ENCODE data around the gene CCDC112. TPM values are rescaled to one million over a fixed set of nuclear protein-coding genes. Genes with fewer than 3 reads are reported as not detected.
"Not testable (repeated sequence)": the region's sequence is repeated elsewhere in the genome, so short reads cannot be mapped to it uniquely, and the experiment has no call there.

The CCDC112 gene
- total and polyA plus RNA-seq, 8 donors = 5.2 to 70.1 (median 6.8) TPM

- Histone ChIP-seq H3K4me1 (peaks cover 0 to 8% (median 0%) of the 10 kb centered on the region in 4 donors), H3K9me3 (no peaks in the 10 kb centered on the region), H3K4me3 (no peak overlapping the region), H3K27ac (no peak overlapping the region), H3K36me3 (no peaks in the 10 kb centered on the region), H3K27me3 (no peaks in the 10 kb centered on the region)
- no peak for DNase-seq
- intact Hi-C loops (cut with DNase I; ENCODE audit: low total_unique reads) = no loop called here
- WGBS, 5 donors = 80 to 91% (median 89%) methylated on average over 8 of the region's 8 CpGs
- no peak for TF ChIP-seq EP300 (IDR thresholded peaks at IDR 0.05)
- TF ChIP-seq POLR2AphosphoS5 (IDR thresholded peaks at IDR 0.05) = no peak
- TF ChIP-seq POLR2A (IDR thresholded peaks at IDR 0.05) = no peak
- TF ChIP-seq CTCF (IDR thresholded peaks at IDR 0.05) = no peak
Observed at GRCh38 chr5:115329475-115329874, 33.0 kb upstream of the CCDC112 start.

GRCh38 chr5:115328617-115329274 lies 32.3 kb upstream of the CCDC112 start:
- H3K27me3 ChIP-seq; H3K4me1 ChIP-seq; intact Hi-C loops (cut with DNase I; ENCODE audit: low total_unique reads); H3K9me3 ChIP-seq; H3K27ac ChIP-seq; H3K36me3 ChIP-seq; DNase-seq; H3K4me3 ChIP-seq: not testable (repeated sequence)
- 20 to 49% (median 31%) methylated on average over 6 of the region's 6 CpGs for WGBS, 5 donors

GRCh38 chr5:115325296-115325959 lies 29.0 kb upstream of the CCDC112 start:
- TF ChIP-seq EP300 (IDR thresholded peaks at IDR 0.05) (no peak), POLR2AphosphoS5 (IDR thresholded peaks at IDR 0.05) (no peak), CTCF (IDR thresholded peaks at IDR 0.05) (no peak), POLR2A (IDR thresholded peaks at IDR 0.05) (no peak)
- WGBS, 5 donors = 54 to 78% (median 69%) methylated on average over 3 of the region's 3 CpGs
- H3K27ac ChIP-seq = no peak overlapping the region

GRCh38 chr5:115324021-115324420 lies 27.6 kb upstream of the CCDC112 start:
- WGBS, 5 donors = 87 to 96% (median 94%) methylated on average over 2 of the region's 2 CpGs
- Histone ChIP-seq H3K27me3 (no peaks in the 10 kb centered on the region), H3K9me3 (no peaks in the 10 kb centered on the region), H3K27ac (no peak overlapping the region), H3K4me3 (no peak overlapping the region), H3K36me3 (no peaks in the 10 kb centered on the region), H3K4me1 (peaks cover 0 to 8% (median 0%) of the 10 kb centered on the region in 4 donors)
- no peak for DNase-seq
- TF ChIP-seq POLR2AphosphoS5 (IDR thresholded peaks at IDR 0.05) (no peak), CTCF (IDR thresholded peaks at IDR 0.05) (no peak), EP300 (IDR thresholded peaks at IDR 0.05) (no peak), POLR2A (IDR thresholded peaks at IDR 0.05) (no peak)
- intact Hi-C loops (cut with DNase I; ENCODE audit: low total_unique reads) = no loop called here

More at GRCh38 chr5:115325296-115325959, 29.0 kb upstream of the CCDC112 start:
- no peaks in the 10 kb centered on the region for H3K27me3 ChIP-seq
- intact Hi-C loops (cut with DNase I; ENCODE audit: low total_unique reads) = no loop called here
- no peaks in the 10 kb centered on the region for H3K9me3 ChIP-seq
- H3K36me3 ChIP-seq = no peaks in the 10 kb centered on the region
- H3K4me3 ChIP-seq = no peak overlapping the region
- DNase-seq = peak in 1 of 2 donors; percentile 73
- peaks cover 0 to 8% (median 0%) of the 10 kb centered on the region in 4 donors for H3K4me1 ChIP-seq

GRCh38 chr5:115322729-115323128 lies 26.3 kb upstream of the CCDC112 start:
- H3K27ac ChIP-seq = no peak overlapping the region
- H3K9me3 ChIP-seq = no peaks in the 10 kb centered on the region
- WGBS, 5 donors = 46 to 94% (median 88%) methylated on average over 2 of the region's 2 CpGs
- TF ChIP-seq POLR2AphosphoS5 (IDR thresholded peaks at IDR 0.05) (no peak), POLR2A (IDR thresholded peaks at IDR 0.05) (no peak), CTCF (IDR thresholded peaks at IDR 0.05) (no peak), EP300 (IDR thresholded peaks at IDR 0.05) (no peak)
- no peak overlapping the region for H3K4me3 ChIP-seq
- H3K36me3 ChIP-seq = no peaks in the 10 kb centered on the region
- peaks cover 0 to 8% (median 0%) of the 10 kb centered on the region in 4 donors for H3K4me1 ChIP-seq
- H3K27me3 ChIP-seq = no peaks in the 10 kb centered on the region
- no peak for DNase-seq
- intact Hi-C loops (cut with DNase I; ENCODE audit: low total_unique reads) = no loop called here
